ENCODE results near the gene ADCY2. TPM values are rescaled to one million over a fixed set of nuclear protein-coding genes. Genes with fewer than 3 reads are reported as not detected.

The ADCY2 gene
- total RNA-seq, 2 donors from 2014 or later = 8.3 to 15.1 TPM

- intact Hi-C loops (cut with DNase I) = no loop called here
- no peak for DNase-seq (ENCODE audit: low spot score)
These were observed 462.1 kb downstream of the ADCY2 start for GRCh38 chr5:7857926-7858632.

- DNase-seq (ENCODE audit: low spot score) = no peak
- intact Hi-C loops (cut with DNase I) = no loop called here
These were observed 470.3 kb downstream of the ADCY2 start for GRCh38 chr5:7866196-7866595.

GRCh38 chr5:7867260-7867659 is 471.3 kb downstream of the ADCY2 start:
- DNase-seq (ENCODE audit: low spot score) = no peak
- intact Hi-C loops (cut with DNase I) = no loop called here

GRCh38 chr5:7868427-7868772 is 472.5 kb downstream of the ADCY2 start:
- intact Hi-C loops (cut with DNase I) = no loop called here
- no peak for DNase-seq (ENCODE audit: low spot score)

- DNase-seq (ENCODE audit: low spot score) = peak; percentile 98
- intact Hi-C loops (cut with DNase I) = no loop called here
These were observed 473.0 kb downstream of the ADCY2 start, which contains the start of the genes FASTKD3 and MTRR for GRCh38 chr5:7868773-7869473. TSS of gene FASTKD3 (minus strand) at chr5:7869031. CDS start at chr5:7868083, 948 bp downstream. TSS of gene MTRR (plus strand) at chr5:7869148. CDS start at chr5:7870795, 1,647 bp downstream.

- intact Hi-C loops (cut with DNase I) = no loop called here
These were observed 473.7 kb downstream of the ADCY2 start for GRCh38 chr5:7869474-7870136.

GRCh38 chr5:7871653-7872052 is 475.7 kb downstream of the ADCY2 start:
- DNase-seq (ENCODE audit: low spot score) = no peak
- intact Hi-C loops (cut with DNase I) = no loop called here

More at GRCh38 chr5:7869474-7870136, 473.7 kb downstream of the ADCY2 start:
- DNase-seq (ENCODE audit: low spot score) = peak; percentile 82

- DNase-seq (ENCODE audit: low spot score) = no peak
- intact Hi-C loops (cut with DNase I) = no loop called here
These were observed 476.7 kb downstream of the ADCY2 start for GRCh38 chr5:7872517-7873130.

- intact Hi-C loops (cut with DNase I) = no loop called here
- no peak for DNase-seq (ENCODE audit: low spot score)
These were observed 477.3 kb downstream of the ADCY2 start for GRCh38 chr5:7873216-7873615.

- intact Hi-C loops (cut with DNase I) = no loop called here
- no peak for DNase-seq (ENCODE audit: low spot score)
These were observed 478.7 kb downstream of the ADCY2 start for GRCh38 chr5:7874639-7875038.

- intact Hi-C loops (cut with DNase I) = no loop called here
These were observed 479.2 kb downstream of the ADCY2 start for GRCh38 chr5:7875151-7875550.

GRCh38 chr5:7876867-7877266 is 480.9 kb downstream of the ADCY2 start:
- intact Hi-C loops (cut with DNase I) = no loop called here

More at GRCh38 chr5:7875151-7875550, 479.2 kb downstream of the ADCY2 start:
- no peak for DNase-seq (ENCODE audit: low spot score)

GRCh38 chr5:7877851-7878250 is 481.9 kb downstream of the ADCY2 start:
- DNase-seq (ENCODE audit: low spot score) = no peak
- intact Hi-C loops (cut with DNase I) = no loop called here

More at GRCh38 chr5:7876867-7877266, 480.9 kb downstream of the ADCY2 start:
- no peak for DNase-seq (ENCODE audit: low spot score)

- intact Hi-C loops (cut with DNase I) = no loop called here
- no peak for DNase-seq (ENCODE audit: low spot score)
These were observed 482.5 kb downstream of the ADCY2 start for GRCh38 chr5:7878381-7878873.
